K562 (cell line): ENCODE data around the gene CEND1. TPM values are rescaled to one million over a fixed set of nuclear protein-coding genes. Genes with fewer than 3 reads are reported as not detected.
A peak's percentile ranks its signal among the peaks of the same experiment; 100 is the strongest.

ENCODE experiments used
- ATF7 ChIP-seq: fragments of 450-650 bp; IDR thresholded peaks from 2 replicates; pipeline ENCODE4 v1.7.1; 2014; ENCODE audit warnings: mild to moderate bottlenecking, moderate library complexity
- CEBPB ChIP-seq: fragments of 450-650 bp; IDR thresholded peaks from 2 replicates; pipeline ENCODE4 v1.6.1; 2016; ENCODE audit warnings: missing genetic modification characterization, missing compliant biosample characterization
- ELF2 ChIP-seq: fragments of 250-450 bp; sonication (Bioruptor Pico); IDR thresholded peaks from 2 replicates; pipeline ENCODE4 v1.5.0; 2021; ENCODE audit warnings: mild to moderate bottlenecking
- GATAD2A ChIP-seq: fragments of 450-650 bp; IDR thresholded peaks from 2 replicates; pipeline ENCODE4 v1.6.1; 2017
- GATAD2B ChIP-seq: fragments of 450-650 bp; IDR thresholded peaks from 2 replicates; pipeline ENCODE4 v1.6.1; 2017; ENCODE audit warnings: mild to moderate bottlenecking, borderline replicate concordance
- HNRNPL ChIP-seq: fragments of 200-400 bp; formaldehyde crosslinking; IDR thresholded peaks from 2 replicates; pipeline ENCODE4 v1.6.1; 2017; ENCODE audit warnings: low read depth, mild to moderate bottlenecking, low read length
- ID3 ChIP-seq, 2 experiments: fragments of 250-450 bp in 1 of 2; fragments of 450-650 bp in 1 of 2; sonication (Bioruptor Pico) in 1 of 2; IDR thresholded peaks; 2 replicates each; pipeline versions ENCODE4 v1.6.1 to v1.8.0; 2016 to 2021; ENCODE audit warnings: mild to moderate bottlenecking in 2 of 2, moderate library complexity in 2 of 2, missing compliant biosample characterization in 1 of 2, missing genetic modification characterization in 1 of 2
- JUN ChIP-seq, 2 experiments: sonication (generic) in 1 of 2; formaldehyde crosslinking in 1 of 2; IDR thresholded peaks; 2 replicates each; pipeline versions ENCODE4 v1.6.1 to v1.8.0; 2012 to 2022; ENCODE audit warnings: borderline replicate concordance in 2 of 2, mild to moderate bottlenecking in 2 of 2, improper control_type of control experiment in 1 of 2, low read depth in 1 of 2, low read length in 1 of 2, missing genetic modification reagents in 1 of 2
- L3MBTL2 ChIP-seq: fragments of 450-650 bp; IDR thresholded peaks from 2 replicates; pipeline ENCODE4 v1.6.1; 2016; ENCODE audit warnings: mild to moderate bottlenecking, moderate library complexity
- MYC ChIP-seq, 2 experiments: fragments of 250-450 bp in 1 of 2; sonication (Bioruptor Pico) in 1 of 2; IDR thresholded peaks; 2 replicates each; pipeline versions ENCODE4 v1.5.1 to v1.6.1; 2012 to 2021; ENCODE audit warnings: low read depth in 2 of 2, borderline replicate concordance in 1 of 2, improper control_type of control experiment in 1 of 2, low read length in 1 of 2, mild to moderate bottlenecking in 1 of 2, moderate library complexity in 1 of 2
- NUFIP1 ChIP-seq: fragments of 450-650 bp; IDR thresholded peaks from 2 replicates; pipeline ENCODE4 v1.6.1; 2018; ENCODE audit not compliant: partially characterized antibody
- PHF8 ChIP-seq: fragments of 200-600 bp; sonication (generic); IDR thresholded peaks from 2 replicates; pipeline ENCODE4 v1.6.1; 2012; ENCODE audit warnings: mixed run types, mild to moderate bottlenecking, inconsistent platforms, low read length, moderate library complexity, borderline replicate concordance
- SIN3A ChIP-seq, 2 experiments: fragments of 150-350 bp in 1 of 2; IDR thresholded peaks; 2 replicates each; pipeline ENCODE4 v1.6.1; 2011 to 2016; ENCODE audit warnings: borderline replicate concordance in 2 of 2, low read depth in 2 of 2, low read length in 2 of 2, mild to moderate bottlenecking in 2 of 2, moderate library complexity in 2 of 2; ENCODE audit not compliant: control insufficient read depth in 1 of 2
- UBTF ChIP-seq, 2 experiments: IDR thresholded peaks; 2 replicates each; pipeline ENCODE4 v1.6.1; 2012; ENCODE audit warnings: improper control_type of control experiment in 2 of 2, low read depth in 2 of 2, low read length in 2 of 2, borderline replicate concordance in 1 of 2
- ZBTB9 ChIP-seq: fragments of 450-650 bp; formaldehyde crosslinking; IDR thresholded peaks from 2 replicates; pipeline ENCODE4 v1.4.0; 2020; ENCODE audit warnings: mild to moderate bottlenecking, moderate library complexity
- ZNF263 ChIP-seq: sonication (generic); formaldehyde crosslinking; IDR thresholded peaks from 2 replicates; pipeline ENCODE4 v1.8.0; 2022; ENCODE audit warnings: mild to moderate bottlenecking, missing genetic modification reagents, borderline replicate concordance
- polyA plus RNA-seq, 8 experiments: library from polyadenylated mRNA; depleted of rRNA in 4 of 8; stranded (reverse) in 5 of 8; unstranded in 3 of 8; fragments of >200 nt; fragmentation: Nextera tagmentation in 2 of 8; fragmentation: Illumina TruSeq in 1 of 8; extraction: Ambion mirVana in 2 of 8; extraction: Trizol in 1 of 8; gene quantifications; 2 replicates each; pipeline versions ENCODE4 v1.2.1 to v1.2.3, GENCODE V29; 2011 to 2014; ENCODE audit warnings: inconsistent platforms in 1 of 8, missing spikeins in 1 of 8
- total RNA-seq, 7 experiments: library from RNA; depleted of rRNA in 6 of 7; stranded (reverse); fragments of >200 nt in 6 of 7; fragmentation: Illumina TruSeq in 2 of 7; extraction: Trizol in 2 of 7; gene quantifications; 2 replicates each; pipeline versions ENCODE4 v1.2.1 to v1.2.3, GENCODE V29; 2011 to 2021; ENCODE audit warnings: low replicate concordance in 1 of 7
- TF ChIP-seq, protein P1 (sequence below): IDR thresholded peaks from 2 replicates; pipeline ENCODE4 v1.6.1; 2011; ENCODE audit warnings: borderline replicate concordance, low read depth, mild to moderate bottlenecking, moderate library complexity, low read length; ENCODE audit not compliant: insufficient read depth, poor library complexity, severe bottlenecking

Gene CEND1
- total and polyA plus RNA-seq, 9 of the 15 experiments (the other 6 are each of a cell fraction or from before 2014, with no cell fraction given): 0.13 to 0.18 (median 0.16) TPM; not detected in 6

DNA sequence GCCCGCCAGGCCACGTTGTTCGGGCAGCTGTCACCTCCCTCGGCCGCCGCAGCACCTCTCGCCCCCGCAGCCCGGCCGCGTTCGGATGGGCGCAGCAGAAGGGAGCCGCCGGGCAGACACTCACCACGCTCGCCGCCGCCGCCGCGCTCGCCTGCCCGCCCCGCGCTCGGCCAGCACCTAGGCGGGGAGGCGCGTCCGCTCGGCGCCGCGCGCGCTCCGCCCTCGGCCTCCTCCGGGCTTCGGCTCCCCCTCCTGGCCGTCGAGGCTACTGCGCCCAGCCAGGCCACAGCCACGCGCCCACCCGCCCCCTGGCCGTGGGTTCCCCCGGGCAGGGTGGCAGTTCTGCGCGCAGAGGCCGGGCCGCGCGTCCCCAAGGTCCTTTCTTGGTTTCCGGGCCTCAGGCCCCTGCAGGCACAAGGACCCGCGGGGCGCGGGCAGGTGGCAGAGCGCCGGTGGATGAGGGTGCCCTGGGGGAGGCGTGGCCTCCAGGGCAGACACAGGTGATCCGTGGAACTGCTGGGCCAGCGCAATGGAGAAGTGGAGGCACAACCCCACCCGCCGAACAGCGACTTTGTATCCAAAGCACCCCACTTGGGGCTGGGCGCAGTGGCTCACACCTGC, 8.3 kb upstream of the CEND1 start, which contains the start of gene SLC25A22 (continued):
- no peak for TF ChIP-seq ZNF263 (CRISPR knock-in tag)
- peak; percentile 52; the same call in 1 of the 2 replicates for TF ChIP-seq ZBTB9 (CRISPR knock-in tag)
- TF ChIP-seq MYC (IDR thresholded peaks at IDR 0.05; ENCODE audit: low read depth, low read length): peak; percentile 63
- TF ChIP-seq MYC (CRISPR knock-in tag; IDR thresholded peaks at IDR 0.05; ENCODE audit: borderline replicate concordance, low read depth): no peak
- peak; percentile 42; the same call in 1 of the 2 replicates for TF ChIP-seq PHF8
- no peak for TF ChIP-seq ID3 (CRISPR knock-in tag; IDR thresholded peaks at IDR 0.05)
- TF ChIP-seq ID3 (tag; IDR thresholded peaks at IDR 0.05): no peak
- TF ChIP-seq ELF2: no peak
- TF ChIP-seq HNRNPL: peak; percentile 89
- no peak for TF ChIP-seq ATF7
- TF ChIP-seq GATAD2B: peak; percentile 68; the same call in 1 of the 2 replicates
- TF ChIP-seq, protein P1, sequence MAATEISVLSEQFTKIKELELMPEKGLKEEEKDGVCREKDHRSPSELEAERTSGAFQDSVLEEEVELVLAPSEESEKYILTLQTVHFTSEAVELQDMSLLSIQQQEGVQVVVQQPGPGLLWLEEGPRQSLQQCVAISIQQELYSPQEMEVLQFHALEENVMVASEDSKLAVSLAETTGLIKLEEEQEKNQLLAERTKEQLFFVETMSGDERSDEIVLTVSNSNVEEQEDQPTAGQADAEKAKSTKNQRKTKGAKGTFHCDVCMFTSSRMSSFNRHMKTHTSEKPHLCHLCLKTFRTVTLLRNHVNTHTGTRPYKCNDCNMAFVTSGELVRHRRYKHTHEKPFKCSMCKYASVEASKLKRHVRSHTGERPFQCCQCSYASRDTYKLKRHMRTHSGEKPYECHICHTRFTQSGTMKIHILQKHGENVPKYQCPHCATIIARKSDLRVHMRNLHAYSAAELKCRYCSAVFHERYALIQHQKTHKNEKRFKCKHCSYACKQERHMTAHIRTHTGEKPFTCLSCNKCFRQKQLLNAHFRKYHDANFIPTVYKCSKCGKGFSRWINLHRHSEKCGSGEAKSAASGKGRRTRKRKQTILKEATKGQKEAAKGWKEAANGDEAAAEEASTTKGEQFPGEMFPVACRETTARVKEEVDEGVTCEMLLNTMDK: peak; percentile 47
- no peak for TF ChIP-seq CEBPB
- peak in 1 of 2 experiments; percentile 75; a peak in 2 of 4 replicates for TF ChIP-seq SIN3A (IDR thresholded peaks at IDR 0.05; ENCODE audit: borderline replicate concordance in 2 of 2, control insufficient read depth in 1 of 2, low read depth in 2 of 2, low read length in 2 of 2)
- TF ChIP-seq UBTF (IDR thresholded peaks at IDR 0.05; ENCODE audit: borderline replicate concordance in 1 of 2, low read depth in 2 of 2, low read length in 2 of 2): peak; percentile 39 to 61; a peak in 1 of 4 replicates
- TF ChIP-seq L3MBTL2: peak; percentile 26; the same call in 1 of the 2 replicates
- peak; percentile 90 for TF ChIP-seq GATAD2A
- no peak for TF ChIP-seq JUN (IDR thresholded peaks at IDR 0.05; ENCODE audit: borderline replicate concordance, low read depth, low read length)
- TF ChIP-seq JUN (CRISPR knock-in tag; IDR thresholded peaks at IDR 0.05; ENCODE audit: borderline replicate concordance): no peak
- no peak for TF ChIP-seq NUFIP1
